ENCODE measurements around the gene BIN1. TPM values are rescaled to one million over a fixed set of nuclear protein-coding genes. Genes with fewer than 3 reads are reported as not detected.

BIN1 gene
- total RNA-seq, 1 experiment from 2014 or later: 42.5 TPM

GRCh38 chr2:127096280-127096679 is 10.7 kb downstream of the BIN1 start:
- POLR2A ChIA-PET: interaction anchor here (0.5 kb wide), 1 partner anchor 119 kb away, joined by 4 read pairs; no protein-coding TSS in a partner anchor

DNA sequence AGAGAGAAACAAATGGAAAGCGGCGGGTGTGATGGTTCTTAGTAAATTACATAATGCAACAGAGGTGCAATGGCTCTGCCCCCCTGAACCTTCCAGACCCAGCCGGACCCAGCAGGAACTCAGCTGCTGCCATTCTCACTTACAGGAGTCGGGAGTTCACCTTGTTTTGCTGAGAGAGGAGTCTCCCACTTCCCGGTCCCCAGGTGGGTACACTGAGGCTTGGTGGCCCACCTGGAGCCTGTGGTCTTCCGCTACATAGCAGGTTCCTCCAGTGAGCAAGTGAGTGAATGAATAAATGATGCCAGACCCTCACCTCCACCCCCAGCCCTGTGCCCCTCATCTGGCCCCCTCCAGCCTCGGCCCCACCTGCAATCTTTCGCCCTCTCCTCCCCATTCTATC is 11.2 kb downstream of the BIN1 start:
- no peak for ATAC-seq
- Mint-ChIP-seq H3K9me3 (no peaks in the 10 kb centered on the region), H3K27ac (peak overlapping the region; percentile 11; the same call in 1 of the 2 replicates), H3K27me3 (ENCODE audit: low read depth) (no peaks in the 10 kb centered on the region), H3K36me3 (no peaks in the 10 kb centered on the region), H3K4me3 (no peak overlapping the region), H3K4me1 (peaks cover 41% of the 10 kb centered on the region)
- POLR2A ChIA-PET: no interaction called here
- DNase-seq (ENCODE audit: low spot score): no peak
- CTCF ChIA-PET: interaction anchor here (0.7 to 1.7 kb wide), 3 partner anchors 10 to 28 kb away, joined by 3 to 6 read pairs (median 6); partner anchors contain the start of gene BIN1
- TF ChIP-seq ZNF396 (CRISPR knock-in tag; IDR thresholded peaks at IDR 0.05; ENCODE audit: borderline replicate concordance): no peak
- TF ChIP-seq ZNF281 (CRISPR knock-in tag; IDR thresholded peaks at IDR 0.05): no peak
- no peak for TF ChIP-seq NFATC4 (CRISPR knock-in tag; IDR thresholded peaks at IDR 0.05)
- TF ChIP-seq, protein P1, sequence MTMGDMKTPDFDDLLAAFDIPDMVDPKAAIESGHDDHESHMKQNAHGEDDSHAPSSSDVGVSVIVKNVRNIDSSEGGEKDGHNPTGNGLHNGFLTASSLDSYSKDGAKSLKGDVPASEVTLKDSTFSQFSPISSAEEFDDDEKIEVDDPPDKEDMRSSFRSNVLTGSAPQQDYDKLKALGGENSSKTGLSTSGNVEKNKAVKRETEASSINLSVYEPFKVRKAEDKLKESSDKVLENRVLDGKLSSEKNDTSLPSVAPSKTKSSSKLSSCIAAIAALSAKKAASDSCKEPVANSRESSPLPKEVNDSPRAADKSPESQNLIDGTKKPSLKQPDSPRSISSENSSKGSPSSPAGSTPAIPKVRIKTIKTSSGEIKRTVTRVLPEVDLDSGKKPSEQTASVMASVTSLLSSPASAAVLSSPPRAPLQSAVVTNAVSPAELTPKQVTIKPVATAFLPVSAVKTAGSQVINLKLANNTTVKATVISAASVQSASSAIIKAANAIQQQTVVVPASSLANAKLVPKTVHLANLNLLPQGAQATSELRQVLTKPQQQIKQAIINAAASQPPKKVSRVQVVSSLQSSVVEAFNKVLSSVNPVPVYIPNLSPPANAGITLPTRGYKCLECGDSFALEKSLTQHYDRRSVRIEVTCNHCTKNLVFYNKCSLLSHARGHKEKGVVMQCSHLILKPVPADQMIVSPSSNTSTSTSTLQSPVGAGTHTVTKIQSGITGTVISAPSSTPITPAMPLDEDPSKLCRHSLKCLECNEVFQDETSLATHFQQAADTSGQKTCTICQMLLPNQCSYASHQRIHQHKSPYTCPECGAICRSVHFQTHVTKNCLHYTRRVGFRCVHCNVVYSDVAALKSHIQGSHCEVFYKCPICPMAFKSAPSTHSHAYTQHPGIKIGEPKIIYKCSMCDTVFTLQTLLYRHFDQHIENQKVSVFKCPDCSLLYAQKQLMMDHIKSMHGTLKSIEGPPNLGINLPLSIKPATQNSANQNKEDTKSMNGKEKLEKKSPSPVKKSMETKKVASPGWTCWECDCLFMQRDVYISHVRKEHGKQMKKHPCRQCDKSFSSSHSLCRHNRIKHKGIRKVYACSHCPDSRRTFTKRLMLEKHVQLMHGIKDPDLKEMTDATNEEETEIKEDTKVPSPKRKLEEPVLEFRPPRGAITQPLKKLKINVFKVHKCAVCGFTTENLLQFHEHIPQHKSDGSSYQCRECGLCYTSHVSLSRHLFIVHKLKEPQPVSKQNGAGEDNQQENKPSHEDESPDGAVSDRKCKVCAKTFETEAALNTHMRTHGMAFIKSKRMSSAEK (CRISPR knock-in tag; IDR thresholded peaks at IDR 0.05; ENCODE audit: borderline replicate concordance): no peak

More at GRCh38 chr2:127096280-127096679, 10.7 kb downstream of the BIN1 start:
- CTCF ChIA-PET: interaction anchor here (0.7 to 1.7 kb wide), 3 partner anchors 9 to 28 kb away, joined by 3 to 6 read pairs (median 6); partner anchors contain the start of gene BIN1
- DNase-seq (ENCODE audit: low spot score) (no peak), ATAC-seq (no peak)
- Mint-ChIP-seq H3K27ac (peak overlapping the region; percentile 11; the same call in 1 of the 2 replicates), H3K36me3 (no peaks in the 10 kb centered on the region), H3K4me3 (no peak overlapping the region), H3K9me3 (no peaks in the 10 kb centered on the region), H3K27me3 (ENCODE audit: low read depth) (no peaks in the 10 kb centered on the region), H3K4me1 (peaks cover 44% of the 10 kb centered on the region)
- TF ChIP-seq ZNF317 (CRISPR knock-in tag; IDR thresholded peaks at IDR 0.05; ENCODE audit: borderline replicate concordance, low read depth) (no peak), RELA (CRISPR knock-in tag; IDR thresholded peaks at IDR 0.05; ENCODE audit: borderline replicate concordance) (no peak), GRHL2 (CRISPR knock-in tag; IDR thresholded peaks at IDR 0.05; ENCODE audit: insufficient replicate concordance, severe bottlenecking) (no peak), USF1 (CRISPR knock-in tag; IDR thresholded peaks at IDR 0.05) (no peak), OVOL2 (CRISPR knock-in tag; IDR thresholded peaks at IDR 0.05; ENCODE audit: borderline replicate concordance) (no peak), ATF6 (CRISPR knock-in tag; IDR thresholded peaks at IDR 0.05) (no peak), SMAD3 (CRISPR knock-in tag; IDR thresholded peaks at IDR 0.05; ENCODE audit: borderline replicate concordance) (no peak), ATF1 (CRISPR knock-in tag; IDR thresholded peaks at IDR 0.05) (no peak), ESRRA (CRISPR knock-in tag; IDR thresholded peaks at IDR 0.05; ENCODE audit: borderline replicate concordance) (no peak), ZNF138 (CRISPR knock-in tag; conservative IDR thresholded peaks at IDR 0.05) (no peak), TP53 (CRISPR knock-in tag; IDR thresholded peaks at IDR 0.05) (no peak), NR3C1 (CRISPR knock-in tag; conservative IDR thresholded peaks at IDR 0.05; ENCODE audit: low read depth) (no peak)
- TF ChIP-seq, protein P2, sequence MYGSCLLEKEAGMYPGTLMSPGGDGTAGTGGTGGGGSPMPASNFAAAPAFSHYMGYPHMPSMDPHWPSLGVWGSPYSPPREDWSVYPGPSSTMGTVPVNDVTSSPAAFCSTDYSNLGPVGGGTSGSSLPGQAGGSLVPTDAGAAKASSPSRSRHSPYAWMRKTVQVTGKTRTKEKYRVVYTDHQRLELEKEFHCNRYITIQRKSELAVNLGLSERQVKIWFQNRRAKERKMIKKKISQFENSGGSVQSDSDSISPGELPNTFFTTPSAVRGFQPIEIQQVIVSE (CRISPR knock-in tag; IDR thresholded peaks at IDR 0.05; ENCODE audit: borderline replicate concordance): no peak
- TF ChIP-seq, protein P1 (CRISPR knock-in tag; IDR thresholded peaks at IDR 0.05; ENCODE audit: borderline replicate concordance): no peak
